HCT116 (cell line): ENCODE measurements around the gene NDC80. TPM values are rescaled to one million over a fixed set of nuclear protein-coding genes. Genes with fewer than 3 reads are reported as not detected.

Experiments
- ATAC-seq: fragments of 200-7000 bp; cut with Tn5 transposase; 2 replicates; pipeline ENCODE4 v1.9.1; 2020; ENCODE audit warnings: mild to moderate bottlenecking, moderate library complexity
- BruUV-seq: library from RNA; stranded (reverse); fragments of 400-500 nt; replicated peaks from 2 replicates; lab custom pipeline; 2021; lab: Mats Ljungman, UMichigan
- CTCF ChIA-PET: fragments of 300-600 bp; sonication (Branson Sonifier 250); formaldehyde crosslinking; loops from one replicate; lab custom pipeline; 2021; ENCODE audit warnings: antibody characterized with exemption; lab: Charles Lee
- POLR2A ChIA-PET: fragments of 300-600, 350-600 bp; sonication (Branson Sonifier 250); formaldehyde crosslinking; loops from one replicate; lab custom pipeline; 2021; ENCODE audit warnings: antibody characterized with exemption; lab: Charles Lee
- RAD21 ChIA-PET, 2 experiments: fragments of 300-600 bp; sonication (Branson Sonifier 250); formaldehyde crosslinking; loops; one replicate each; lab custom pipeline; 2023; ENCODE audit warnings: low total read pairs in 2 of 2; ENCODE audit not compliant: uncharacterized antibody in 2 of 2, unreplicated experiment in 2 of 2, low non-redundant PET in 1 of 2; lab: Charles Lee
- DNase-seq: peaks from one replicate; pipeline ENCODE4 v3.0.0-alpha.2; 2010; ENCODE audit warnings: low read depth, low spot score
- H2AFZ ChIP-seq: fragments of 200-600 bp; shearing (Covaris generic), sonication (generic); 2 replicates; pipeline ENCODE4 v1.6.1; 2017; ENCODE audit warnings: low read depth, mixed run types, mixed read lengths, antibody characterized with exemption, low read length; ENCODE audit not compliant: poor library complexity, severe bottlenecking
- H3K27ac ChIP-seq: 2 replicates; pipeline ENCODE4 v1.5.1; 2012; ENCODE audit warnings: low read depth, low read length
- H3K27me3 ChIP-seq: fragments of 200-600 bp; sonication (generic); 2 replicates; pipeline ENCODE4 v1.6.1; 2016; ENCODE audit warnings: mixed run types, low read length, mixed read lengths; ENCODE audit not compliant: insufficient read depth
- H3K36me3 ChIP-seq, 2 experiments: fragments of 200-500 bp in 1 of 2; fragments of 200-600 bp in 1 of 2; sonication (Bioruptor generic) in 1 of 2; sonication (generic) in 1 of 2; 2 replicates each; pipeline versions ENCODE4 v1.5.1 to v1.6.1; 2014 to 2016; ENCODE audit warnings: low read length in 2 of 2, inconsistent platforms in 1 of 2, mixed read lengths in 1 of 2, mixed run types in 1 of 2; ENCODE audit not compliant: insufficient read depth in 2 of 2, control insufficient read depth in 1 of 2
- H3K4me1 ChIP-seq, 2 experiments: fragments of 200-600 bp in 1 of 2; sonication (generic) in 1 of 2; 2 replicates each; pipeline versions ENCODE4 v1.5.1 to v1.6.1; 2012 to 2017; ENCODE audit warnings: low read length in 2 of 2, inconsistent platforms in 1 of 2, mild to moderate bottlenecking in 1 of 2, mixed read lengths in 1 of 2, mixed run types in 1 of 2, moderate library complexity in 1 of 2; ENCODE audit not compliant: insufficient read depth in 2 of 2, control insufficient read depth in 1 of 2
- H3K4me2 ChIP-seq: fragments of 200-600 bp; sonication (generic); 2 replicates; pipeline ENCODE4 v1.6.1; 2017; ENCODE audit warnings: mixed run types, low read length, mixed read lengths
- H3K4me3 ChIP-seq, 2 experiments: fragments of 200-600 bp in 1 of 2; sonication (generic) in 1 of 2; replicated peaks in 1 of 2; 2 replicates each; pipeline ENCODE4 v1.5.1; 2011 to 2016; ENCODE audit warnings: low read length in 2 of 2, control low read depth in 1 of 2, low read depth in 1 of 2, mild to moderate bottlenecking in 1 of 2, mixed read lengths in 1 of 2, mixed run types in 1 of 2
- H3K79me2 ChIP-seq: fragments of 200-600 bp; sonication (generic); 2 replicates; pipeline ENCODE4 v1.6.1; 2017; ENCODE audit warnings: mild to moderate bottlenecking, mixed run types, low read length, moderate library complexity, mixed read lengths; ENCODE audit not compliant: insufficient read depth
- H3K9ac ChIP-seq: fragments of 200-600 bp; sonication (generic); 2 replicates; pipeline ENCODE4 v1.6.1; 2016; ENCODE audit warnings: low read length, mixed read lengths
- H3K9me2 ChIP-seq: fragments of 200-600 bp; sonication (generic), shearing (Covaris generic); 2 replicates; pipeline ENCODE4 v1.6.1; 2017; ENCODE audit warnings: mixed run types, mild to moderate bottlenecking, moderate library complexity; ENCODE audit not compliant: insufficient read depth
- H3K9me3 ChIP-seq, 2 experiments: fragments of 200-500 bp in 1 of 2; fragments of 200-600 bp in 1 of 2; sonication (Bioruptor generic) in 1 of 2; sonication (generic) in 1 of 2; 2 replicates each; pipeline ENCODE4 v1.6.1; 2014 to 2017; ENCODE audit warnings: low read length in 2 of 2, mixed read lengths in 2 of 2, inconsistent platforms in 1 of 2, low read depth in 1 of 2, mild to moderate bottlenecking in 1 of 2, mixed run types in 1 of 2, moderate library complexity in 1 of 2; ENCODE audit not compliant: control insufficient read depth in 1 of 2, insufficient read depth in 1 of 2
- H4K20me1 ChIP-seq: fragments of 200-600 bp; sonication (generic), shearing (Covaris generic); 2 replicates; pipeline ENCODE4 v1.6.1; 2017; ENCODE audit warnings: mixed run types, mild to moderate bottlenecking, moderate library complexity; ENCODE audit not compliant: insufficient read depth
- ATF3 ChIP-seq: IDR thresholded peaks from 2 replicates; pipeline ENCODE4 v1.6.1; 2012
- CBX3 ChIP-seq: IDR thresholded peaks from 2 replicates; pipeline ENCODE4 v1.6.1; 2012; ENCODE audit warnings: low read depth
- CTCF ChIP-seq, 3 experiments: fragments of 200-600 bp in 1 of 3; sonication (generic) in 1 of 3; IDR thresholded peaks in 2 of 3; conservative IDR thresholded peaks in 1 of 3; 2 replicates each; pipeline ENCODE4 v1.5.1; 2012 to 2017; ENCODE audit warnings: low read depth in 2 of 3, low read length in 2 of 3, antibody characterized with exemption in 1 of 3, borderline replicate concordance in 1 of 3, control low read depth in 1 of 3, mild to moderate bottlenecking in 1 of 3, mixed read lengths in 1 of 3, mixed run types in 1 of 3, moderate library complexity in 1 of 3; ENCODE audit not compliant: insufficient read depth in 1 of 3
- EGR1 ChIP-seq: IDR thresholded peaks from 2 replicates; pipeline ENCODE4 v1.6.1; 2012; ENCODE audit warnings: low read depth
- ELF1 ChIP-seq: IDR thresholded peaks from 2 replicates; pipeline ENCODE4 v1.6.1; 2012; ENCODE audit warnings: low read depth, borderline replicate concordance
- FOSL1 ChIP-seq: IDR thresholded peaks from 2 replicates; pipeline ENCODE4 v1.6.1; 2012; ENCODE audit warnings: low read depth
- JUND ChIP-seq: IDR thresholded peaks from 2 replicates; pipeline ENCODE4 v1.6.1; 2012
- REST ChIP-seq: IDR thresholded peaks from 2 replicates; pipeline ENCODE4 v1.6.1; 2012; ENCODE audit warnings: low read depth
- SIN3A ChIP-seq: IDR thresholded peaks from 2 replicates; pipeline ENCODE4 v1.6.1; 2012; ENCODE audit warnings: low read depth
- SP1 ChIP-seq: IDR thresholded peaks from 2 replicates; pipeline ENCODE4 v1.6.1; 2012; ENCODE audit warnings: low read depth
- SRF ChIP-seq: IDR thresholded peaks from 2 replicates; pipeline ENCODE4 v1.6.1; 2012; ENCODE audit warnings: low read depth
- YY1 ChIP-seq: IDR thresholded peaks from 2 replicates; pipeline ENCODE4 v1.6.1; 2011; ENCODE audit warnings: low read length, low read depth, moderate library complexity, mild to moderate bottlenecking; ENCODE audit not compliant: insufficient replicate concordance; ENCODE audit errors: extremely low read depth
- ZBTB33 ChIP-seq: IDR thresholded peaks from 2 replicates; pipeline ENCODE4 v1.6.1; 2011; ENCODE audit warnings: mild to moderate bottlenecking, low read length, moderate library complexity; ENCODE audit not compliant: insufficient replicate concordance; ENCODE audit errors: extremely low read depth
- ZFX ChIP-seq: fragments of 450-650 bp; IDR thresholded peaks from 2 replicates; pipeline ENCODE4 v1.6.1; 2017
- intact Hi-C: fragments of 100-400 bp; cut with micrococcal nuclease; formaldehyde crosslinking; loops from 2 replicates; pipeline ENCODE4 v1.10.0; 2022
- total RNA-seq: library from RNA; stranded (reverse); gene quantifications from one replicate; pipeline ENCODE4 v1.2.1, GENCODE V29; 2021; ENCODE audit not compliant: unreplicated experiment

NDC80 gene
- total RNA-seq, 1 experiment from 2014 or later, result 46.0 TPM

- no peaks in the 10 kb centered on the region for H3K9me2 ChIP-seq
- no peak for TF ChIP-seq ZBTB33
- no peak for TF ChIP-seq YY1
- no peak for TF ChIP-seq CBX3
- TF ChIP-seq EGR1, result no peak
- no peak for TF ChIP-seq JUND
- no peak for TF ChIP-seq ZFX
- TF ChIP-seq, all 23 proteins: peak for 0
- no peaks in the 10 kb centered on the region; the same call in 1 of the 2 replicates for H4K20me1 ChIP-seq
- H3K79me2 ChIP-seq, result no peaks in the 10 kb centered on the region
- H2AFZ ChIP-seq, result no peak overlapping the region
- no peak overlapping the region for H3K4me3 ChIP-seq
- no peak overlapping the region for H3K4me2 ChIP-seq
- CTCF ChIA-PET, result no interaction called here
- ATAC-seq, result no peak
- POLR2A ChIA-PET, result no interaction called here
- H3K27me3 ChIP-seq, result no peaks in the 10 kb centered on the region
- H3K4me1 ChIP-seq, result no peaks in the 10 kb centered on the region
- no peaks in the 10 kb centered on the region for H3K36me3 ChIP-seq
- no TSS peak for BruUV-seq
- H3K9me3 ChIP-seq, result no peaks in the 10 kb centered on the region
- RAD21 ChIA-PET, result no interaction called here
- no peak overlapping the region for H3K27ac ChIP-seq
- DNase-seq, result no peak
- H3K9ac ChIP-seq, result no peak overlapping the region
- intact Hi-C loops, result loop anchor here (5.0 to 10.0 kb wide), 2 partner anchors 317 to 795 kb away; no protein-coding TSS in a partner anchor
These were observed 21.9 kb upstream of the NDC80 start for GRCh38 chr18:2549462-2549861.

GRCh38 chr18:2551425-2551824, 19.9 kb upstream of the NDC80 start:
- intact Hi-C loops, result no loop called here
- Histone ChIP-seq H3K9ac (no peak overlapping the region), H3K4me2 (no peak overlapping the region), H3K27me3 (no peaks in the 10 kb centered on the region), H3K4me1 (no peaks in the 10 kb centered on the region), H3K9me2 (no peaks in the 10 kb centered on the region), H3K9me3 (no peaks in the 10 kb centered on the region), H3K4me3 (no peak overlapping the region), H3K27ac (no peak overlapping the region), H3K79me2 (no peaks in the 10 kb centered on the region), H3K36me3 (no peaks in the 10 kb centered on the region), H2AFZ (no peak overlapping the region), H4K20me1 (no peaks in the 10 kb centered on the region; the same call in 1 of the 2 replicates)
- no peak for ATAC-seq
- ChIA-PET POLR2A (no interaction called here), RAD21 (no interaction called here), CTCF (no interaction called here)
- no TSS peak for BruUV-seq
- DNase-seq, result no peak
- no peak for TF ChIP-seq SIN3A
- TF ChIP-seq SRF, result no peak
- TF ChIP-seq YY1, result no peak
- TF ChIP-seq SP1, result no peak
- no peak for TF ChIP-seq EGR1
- no peak for TF ChIP-seq ATF3
- no peak for TF ChIP-seq REST
- TF ChIP-seq ELF1, result no peak
- no peak for TF ChIP-seq FOSL1
- TF ChIP-seq CTCF (IDR thresholded peaks at IDR 0.05 in 2 of 3, conservative IDR thresholded peaks at IDR 0.05 in 1 of 3; ENCODE audit: borderline replicate concordance in 1 of 3, insufficient read depth in 1 of 3, low read depth in 2 of 3, low read length in 2 of 3), result no peak
